Measurements from ENCODE around the gene PRR22. TPM values are rescaled to one million over a fixed set of nuclear protein-coding genes. Genes with fewer than 3 reads are reported as not detected.

Gene PRR22
- total RNA-seq, 2 donors from 2014 or later: 1.1 to 1.3 TPM

- no peaks in the 10 kb centered on the region for H3K4me1 ChIP-seq (ENCODE audit: control insufficient read depth in 1 of 2, low read depth in 2 of 2)
- no peaks in the 10 kb centered on the region for H3K36me3 ChIP-seq
- ATAC-seq (ENCODE audit: insufficient number of reproducible peaks, low FRiP score, low read depth) (no peak), DNase-seq (ENCODE audit: low spot score) (no peak)
- no peaks in the 10 kb centered on the region for H3K27me3 ChIP-seq (replicated peaks; ENCODE audit: insufficient read depth)
- no peak for TF ChIP-seq CTCF (IDR thresholded peaks at IDR 0.05)
- no peak overlapping the region for H3K4me3 ChIP-seq
- no peak overlapping the region for H3K27ac ChIP-seq
- H3K9me3 ChIP-seq: no peaks in the 10 kb centered on the region
Observed at GRCh38 chr19:5775668-5776309, 8.8 kb downstream of the PRR22 start.

- no peaks in the 10 kb centered on the region for H3K9me3 ChIP-seq
Observed at GRCh38 chr19:5774921-5775320, 9.6 kb downstream of the PRR22 start.

GRCh38 chr19:5773276-5773675, 11.3 kb downstream of the PRR22 start:
- H3K4me1 ChIP-seq (ENCODE audit: control insufficient read depth in 1 of 2, low read depth in 2 of 2): no peaks in the 10 kb centered on the region
- H3K27me3 ChIP-seq (replicated peaks; ENCODE audit: insufficient read depth): no peaks in the 10 kb centered on the region
- no peak overlapping the region for H3K4me3 ChIP-seq
- no peaks in the 10 kb centered on the region for H3K36me3 ChIP-seq
- ATAC-seq (ENCODE audit: insufficient number of reproducible peaks, low FRiP score, low read depth) (no peak), DNase-seq (ENCODE audit: low spot score) (no peak)
- H3K27ac ChIP-seq: no peak overlapping the region
- H3K9me3 ChIP-seq: no peaks in the 10 kb centered on the region
- TF ChIP-seq CTCF (IDR thresholded peaks at IDR 0.05): no peak

More at GRCh38 chr19:5774921-5775320, 9.6 kb downstream of the PRR22 start:
- ATAC-seq (ENCODE audit: insufficient number of reproducible peaks, low FRiP score, low read depth) (no peak), DNase-seq (ENCODE audit: low spot score) (no peak)
- no peak overlapping the region for H3K27ac ChIP-seq
- H3K4me3 ChIP-seq: no peak overlapping the region
- TF ChIP-seq CTCF (IDR thresholded peaks at IDR 0.05): no peak
- H3K4me1 ChIP-seq (ENCODE audit: control insufficient read depth in 1 of 2, low read depth in 2 of 2): no peaks in the 10 kb centered on the region
- no peaks in the 10 kb centered on the region for H3K36me3 ChIP-seq
- H3K27me3 ChIP-seq (replicated peaks; ENCODE audit: insufficient read depth): no peaks in the 10 kb centered on the region

GRCh38 chr19:5772416-5772815, 12.1 kb downstream of the PRR22 start:
- Histone ChIP-seq H3K27me3 (replicated peaks; ENCODE audit: insufficient read depth) (no peaks in the 10 kb centered on the region), H3K4me1 (ENCODE audit: control insufficient read depth in 1 of 2, low read depth in 2 of 2) (no peaks in the 10 kb centered on the region), H3K36me3 (no peaks in the 10 kb centered on the region), H3K4me3 (no peak overlapping the region), H3K9me3 (no peaks in the 10 kb centered on the region), H3K27ac (no peak overlapping the region)
- ATAC-seq (ENCODE audit: insufficient number of reproducible peaks, low FRiP score, low read depth): no peak
- no peak for DNase-seq (ENCODE audit: low spot score)
- TF ChIP-seq CTCF (IDR thresholded peaks at IDR 0.05): no peak

GRCh38 chr19:5767949-5768348, 16.6 kb downstream of the PRR22 start:
- DNase-seq (ENCODE audit: low spot score): no peak
- Histone ChIP-seq H3K4me3 (no peak overlapping the region), H3K36me3 (no peaks in the 10 kb centered on the region), H3K27me3 (replicated peaks; ENCODE audit: insufficient read depth) (no peaks in the 10 kb centered on the region), H3K27ac (no peak overlapping the region), H3K9me3 (no peaks in the 10 kb centered on the region), H3K4me1 (ENCODE audit: control insufficient read depth in 1 of 2, low read depth in 2 of 2) (no peaks in the 10 kb centered on the region)
- ATAC-seq (ENCODE audit: insufficient number of reproducible peaks, low FRiP score, low read depth): no peak
- no peak for TF ChIP-seq CTCF (IDR thresholded peaks at IDR 0.05)
